ENCODE results near the gene TNXB.

Gene TNXB

DNA sequence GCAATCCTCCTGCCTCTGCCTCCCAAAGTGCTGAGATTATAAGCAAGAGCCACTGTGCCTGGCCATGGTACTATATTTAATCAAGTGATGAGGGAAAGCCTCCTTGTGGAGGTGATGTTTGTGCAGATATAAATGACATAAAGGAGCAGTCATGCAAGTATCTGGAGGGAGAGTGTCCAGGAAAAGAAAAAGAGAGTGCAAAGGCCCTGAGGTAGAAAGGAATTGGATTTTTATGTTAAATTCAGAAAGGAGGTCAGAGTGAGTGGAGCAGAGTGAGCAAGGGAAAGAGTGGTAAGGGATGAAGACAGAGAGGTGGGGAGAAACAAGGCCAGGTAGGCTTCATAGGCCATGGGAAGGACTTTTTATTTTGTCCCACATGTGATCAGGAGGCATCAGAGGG, 28.3 kb upstream of the TNXB start:
- TF ChIP-seq, protein P1, sequence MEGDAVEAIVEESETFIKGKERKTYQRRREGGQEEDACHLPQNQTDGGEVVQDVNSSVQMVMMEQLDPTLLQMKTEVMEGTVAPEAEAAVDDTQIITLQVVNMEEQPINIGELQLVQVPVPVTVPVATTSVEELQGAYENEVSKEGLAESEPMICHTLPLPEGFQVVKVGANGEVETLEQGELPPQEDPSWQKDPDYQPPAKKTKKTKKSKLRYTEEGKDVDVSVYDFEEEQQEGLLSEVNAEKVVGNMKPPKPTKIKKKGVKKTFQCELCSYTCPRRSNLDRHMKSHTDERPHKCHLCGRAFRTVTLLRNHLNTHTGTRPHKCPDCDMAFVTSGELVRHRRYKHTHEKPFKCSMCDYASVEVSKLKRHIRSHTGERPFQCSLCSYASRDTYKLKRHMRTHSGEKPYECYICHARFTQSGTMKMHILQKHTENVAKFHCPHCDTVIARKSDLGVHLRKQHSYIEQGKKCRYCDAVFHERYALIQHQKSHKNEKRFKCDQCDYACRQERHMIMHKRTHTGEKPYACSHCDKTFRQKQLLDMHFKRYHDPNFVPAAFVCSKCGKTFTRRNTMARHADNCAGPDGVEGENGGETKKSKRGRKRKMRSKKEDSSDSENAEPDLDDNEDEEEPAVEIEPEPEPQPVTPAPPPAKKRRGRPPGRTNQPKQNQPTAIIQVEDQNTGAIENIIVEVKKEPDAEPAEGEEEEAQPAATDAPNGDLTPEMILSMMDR (IDR thresholded peaks at IDR 0.05; ENCODE audit: control insufficient read depth, insufficient read depth, low read depth, low read length, missing control alignments) = no peak
- no peak for DNase-seq (ENCODE audit: low read depth)
- no peak overlapping the region for H3K4me3 ChIP-seq (ENCODE audit: control insufficient read depth, low read depth, low read length)

DNA sequence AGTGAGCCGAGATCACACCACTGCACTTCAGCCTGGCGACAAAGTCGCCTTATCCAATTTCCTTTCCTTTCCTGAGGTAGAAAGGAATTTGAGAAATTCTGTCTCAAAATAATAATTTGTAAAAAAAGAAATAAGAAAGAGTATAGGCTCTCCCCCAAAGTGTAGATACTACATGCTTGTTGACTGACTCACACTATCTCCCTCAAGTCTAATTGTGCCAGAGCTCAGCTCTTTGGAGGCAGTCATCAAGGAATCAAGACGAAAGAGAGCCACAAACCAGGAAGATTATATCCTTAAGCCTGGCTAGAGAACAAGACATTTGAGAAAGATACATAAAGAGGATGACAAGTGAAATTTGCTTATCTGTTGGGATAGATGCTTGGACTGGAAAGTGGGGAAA, 24.6 kb upstream of the TNXB start:
- DNase-seq (ENCODE audit: low read depth) = no peak
- no peak overlapping the region for H3K4me3 ChIP-seq (ENCODE audit: control insufficient read depth, low read depth, low read length)
- TF ChIP-seq, protein P1 (IDR thresholded peaks at IDR 0.05; ENCODE audit: control insufficient read depth, insufficient read depth, low read depth, low read length, missing control alignments) = no peak

DNA sequence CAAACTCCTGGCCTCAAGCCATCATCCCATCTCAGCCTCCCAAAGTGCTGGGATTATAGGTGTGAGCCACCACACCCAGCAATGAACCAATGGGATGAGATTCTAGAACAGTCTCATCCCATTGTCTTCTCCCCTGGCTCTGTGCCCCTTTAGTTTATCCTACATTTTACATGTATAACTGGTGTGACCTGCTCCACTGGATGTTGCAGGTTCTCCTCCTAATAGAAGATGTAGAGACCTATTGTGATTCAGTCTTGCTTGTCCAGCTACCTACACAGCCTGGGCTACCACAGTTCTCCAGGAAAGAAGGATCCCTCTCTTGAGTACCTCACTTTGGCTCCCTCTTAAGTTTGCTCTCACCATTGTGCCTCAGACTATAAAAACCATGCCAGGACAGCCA, 23.0 kb upstream of the TNXB start:
- DNase-seq (ENCODE audit: low read depth) = no peak
- TF ChIP-seq, protein P1 (IDR thresholded peaks at IDR 0.05; ENCODE audit: control insufficient read depth, insufficient read depth, low read depth, low read length, missing control alignments) = no peak
- no peak overlapping the region for H3K4me3 ChIP-seq (ENCODE audit: control insufficient read depth, low read depth, low read length)

DNA sequence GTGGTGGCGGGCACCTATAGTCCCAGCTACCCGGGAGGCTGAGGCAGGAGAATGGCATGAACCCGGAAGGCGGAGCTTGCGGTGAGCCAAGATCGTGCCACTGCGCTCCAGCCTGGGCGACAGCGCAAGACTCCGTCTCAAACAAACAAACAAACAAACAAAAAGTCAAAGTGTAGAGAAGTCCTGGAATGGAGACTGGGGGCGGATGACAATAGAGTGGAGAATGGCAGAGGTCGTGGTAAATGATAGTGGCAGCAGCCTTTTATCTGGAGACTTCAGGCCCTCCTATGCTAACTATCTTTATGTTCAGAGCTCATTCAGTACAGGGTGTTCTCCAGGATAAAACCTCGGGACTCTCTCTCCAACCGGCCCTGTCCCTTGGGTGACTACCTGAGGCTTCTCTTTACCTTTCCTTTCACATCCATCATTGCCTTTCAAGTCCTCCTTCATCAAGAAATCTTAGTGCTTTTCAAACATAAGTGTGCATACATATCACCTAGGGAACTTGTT, 22.4 kb upstream of the TNXB start:
- H3K4me3 ChIP-seq (ENCODE audit: control insufficient read depth, low read depth, low read length) = no peak overlapping the region
- DNase-seq (ENCODE audit: low read depth) = no peak
- TF ChIP-seq, protein P1 (IDR thresholded peaks at IDR 0.05; ENCODE audit: control insufficient read depth, insufficient read depth, low read depth, low read length, missing control alignments) = no peak

DNA sequence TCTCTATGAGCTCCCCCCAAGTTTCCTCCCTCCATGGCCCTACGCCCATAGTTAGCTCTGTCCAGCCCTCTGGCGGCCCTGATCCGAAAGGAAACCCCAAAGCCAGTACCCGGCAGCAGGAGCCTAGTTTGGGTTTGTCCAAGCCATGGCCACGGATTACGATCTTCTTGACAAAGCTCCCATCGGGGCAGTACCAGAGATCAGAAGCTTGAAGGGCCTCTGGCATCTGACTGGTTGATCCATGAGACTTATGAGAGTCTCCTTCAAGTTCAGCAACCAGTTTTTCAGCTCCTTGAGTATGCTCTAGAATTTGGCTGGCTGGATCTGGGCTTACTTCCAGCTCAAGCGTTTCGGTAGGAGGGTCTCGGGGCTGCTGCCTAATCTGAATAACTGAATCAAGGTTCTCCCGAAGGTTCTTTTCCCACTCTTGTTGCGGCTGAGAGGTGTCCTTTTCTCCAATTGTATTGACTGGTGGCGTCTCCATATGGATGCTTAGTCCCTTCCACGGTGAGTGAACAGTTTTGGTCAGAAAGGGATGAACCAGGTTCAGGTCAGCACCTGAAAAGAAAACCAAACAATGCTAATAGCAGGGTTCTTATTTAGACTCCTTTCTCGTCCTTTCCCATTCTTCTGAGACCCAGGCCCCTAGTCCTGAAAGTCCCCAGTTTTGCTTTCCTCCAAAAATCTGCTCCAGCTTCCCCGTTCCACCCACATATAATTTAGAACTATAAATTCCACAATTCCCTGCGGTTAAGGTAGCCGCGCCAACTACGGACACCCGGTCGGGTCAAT, 20.4 kb upstream of the TNXB start:
- H3K4me3 ChIP-seq (ENCODE audit: control insufficient read depth, low read depth, low read length) = peak overlapping the region; percentile 55
- no peak for DNase-seq (ENCODE audit: low read depth)
- TF ChIP-seq, protein P1 (IDR thresholded peaks at IDR 0.05; ENCODE audit: control insufficient read depth, insufficient read depth, low read depth, low read length, missing control alignments) = no peak

DNA sequence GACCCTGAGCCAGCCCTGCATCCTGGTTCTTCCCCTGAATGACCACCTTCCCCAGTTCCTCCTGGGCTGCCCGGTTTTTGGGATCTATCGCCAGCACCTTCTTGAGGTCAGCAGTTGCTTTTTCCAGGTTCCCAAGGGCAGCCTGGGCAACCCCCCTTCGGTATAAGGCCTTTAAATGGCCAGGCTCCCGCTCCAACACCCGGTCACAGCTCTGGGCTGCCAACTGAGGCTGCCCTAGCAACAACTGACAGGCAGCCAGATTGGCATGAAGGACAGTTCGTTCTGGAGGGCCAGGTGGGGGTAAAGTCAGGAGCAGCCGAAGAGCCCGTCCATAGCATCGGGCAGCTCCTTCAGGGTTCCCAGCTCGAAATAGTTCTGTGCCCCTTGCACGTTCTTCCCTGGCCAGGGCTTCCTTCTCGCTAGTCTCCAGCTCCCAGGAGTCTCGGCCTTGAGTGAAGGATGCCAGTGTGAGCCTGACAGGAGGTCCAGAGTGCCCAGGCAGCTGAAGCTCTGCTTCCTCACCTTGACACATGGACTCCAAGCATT, 19.7 kb upstream of the TNXB start:
- DNase-seq (ENCODE audit: low read depth) = no peak
- TF ChIP-seq, protein P1 (IDR thresholded peaks at IDR 0.05; ENCODE audit: control insufficient read depth, insufficient read depth, low read depth, low read length, missing control alignments) = no peak
- H3K4me3 ChIP-seq (ENCODE audit: control insufficient read depth, low read depth, low read length) = peak overlapping the region; percentile 55
